ENCODE data around the gene EML1. TPM values are rescaled to one million over a fixed set of nuclear protein-coding genes. Genes with fewer than 3 reads are reported as not detected.
A peak's percentile ranks its signal among the peaks of the same experiment; 100 is the strongest.

EML1 gene
- total RNA-seq = not detected
- polyA plus RNA-seq = not detected
- total RNA-seq = 0 to 1.6 (median 0.47) reads per million in 6 experiments

GRCh38 chr14:99793213-99794150, at the start of gene EML1:
Gene EML1, plus strand, starts transcription at chr14:99793413. Its CDS starts 64 bp downstream, at chr14:99793477.
- no peaks in the 10 kb centered on the region for H3K36me3 Mint-ChIP-seq
- H3K4me3 Mint-ChIP-seq = peak within 1 kb of the TSS; percentile 71 to 85 (median 80)
- H3K4me1 Mint-ChIP-seq = peaks cover 8 to 23% (median 21%) of the 10 kb centered on the region in 4 donors
- DNase-seq (peak; percentile 55 to 87 (median 68)), ATAC-seq (peak; percentile 89 to 90)
- H3K27me3 Mint-ChIP-seq = peaks cover 0 to 49% (median 11%) of the 10 kb centered on the region in 5 donors
- no peaks in the 10 kb centered on the region for H3K9me3 Mint-ChIP-seq
- POLR2A ChIA-PET = no interaction called here
- H3K27ac Mint-ChIP-seq = peak within 1 kb of the TSS in 7 of 10 donors; percentile 11 to 83 (median 23)

- DNase-seq (no peak), ATAC-seq (no peak)
- no peak overlapping the region for H3K27ac Mint-ChIP-seq
- peaks cover 0 to 1% (median 0%) of the 10 kb centered on the region in 9 donors for H3K9me3 Mint-ChIP-seq
- no peak overlapping the region for H3K4me3 Mint-ChIP-seq
- POLR2A ChIA-PET = no interaction called here
- H3K27me3 Mint-ChIP-seq = peaks cover 4 to 33% (median 18%) of the 10 kb centered on the region in 5 donors
- H3K36me3 Mint-ChIP-seq = no peaks in the 10 kb centered on the region
- peaks cover 2 to 14% (median 8%) of the 10 kb centered on the region in 4 donors for H3K4me1 Mint-ChIP-seq
Observed at GRCh38 chr14:99744199-99744872, 48.9 kb upstream of the EML1 start.

- H3K27ac Mint-ChIP-seq = no peak overlapping the region
- no peak for ATAC-seq
- peaks cover 2 to 14% (median 8%) of the 10 kb centered on the region in 4 donors for H3K4me1 Mint-ChIP-seq
- H3K27me3 Mint-ChIP-seq = peaks cover under 1 to 33% (median 14%) of the 10 kb centered on the region in 5 donors
- peaks cover 0 to 1% (median 0%) of the 10 kb centered on the region in 9 donors for H3K9me3 Mint-ChIP-seq
- no peaks in the 10 kb centered on the region for H3K36me3 Mint-ChIP-seq
- POLR2A ChIA-PET = no interaction called here
- no peak overlapping the region for H3K4me3 Mint-ChIP-seq
- DNase-seq = no peak
Observed at GRCh38 chr14:99744873-99745224, 48.4 kb upstream of the EML1 start.

- peak overlapping the region in 1 of 10 donors; percentile 35 for H3K4me3 Mint-ChIP-seq
- peaks cover 2 to 14% (median 8%) of the 10 kb centered on the region in 4 donors for H3K4me1 Mint-ChIP-seq
- no peaks in the 10 kb centered on the region for H3K36me3 Mint-ChIP-seq
- POLR2A ChIA-PET = no interaction called here
- H3K27me3 Mint-ChIP-seq = peaks cover 0 to 37% (median 16%) of the 10 kb centered on the region in 5 donors
- ATAC-seq = no peak
- peaks cover 0 to 1% (median 0%) of the 10 kb centered on the region in 9 donors for H3K9me3 Mint-ChIP-seq
- no peak overlapping the region for H3K27ac Mint-ChIP-seq
- no peak for DNase-seq
Observed at GRCh38 chr14:99745307-99745951, 47.8 kb upstream of the EML1 start.

- Mint-ChIP-seq H3K9me3 (peaks cover 0 to under 1% (median 0%) of the 10 kb centered on the region in 9 donors), H3K4me3 (peak overlapping the region in 3 of 10 donors; percentile 35 to 48 (median 45)), H3K4me1 (peaks cover 2 to 20% (median 16%) of the 10 kb centered on the region in 4 donors), H3K36me3 (no peaks in the 10 kb centered on the region), H3K27ac (peak overlapping the region in 3 of 10 donors; percentile 4 to 72 (median 68)), H3K27me3 (peaks cover 8 to 39% (median 21%) of the 10 kb centered on the region in 5 donors)
- ATAC-seq (no peak), DNase-seq (peak in 1 of 10 donors; percentile 10)
- POLR2A ChIA-PET = interaction anchor here (0.6 kb wide), 1 partner anchor 615 kb away, joined by 3 read pairs; no protein-coding TSS in a partner anchor
Observed at GRCh38 chr14:99747167-99747566, 46.0 kb upstream of the EML1 start.

- no peak for ATAC-seq
- Mint-ChIP-seq H3K4me3 (peak overlapping the region in 1 of 10 donors; percentile 48), H3K36me3 (no peaks in the 10 kb centered on the region), H3K9me3 (no peaks in the 10 kb centered on the region), H3K4me1 (peaks cover 3 to 23% (median 21%) of the 10 kb centered on the region in 4 donors), H3K27ac (peak overlapping the region in 1 of 10 donors; percentile 68), H3K27me3 (peaks cover 9 to 40% (median 22%) of the 10 kb centered on the region in 5 donors)
- POLR2A ChIA-PET = interaction anchor here (0.6 kb wide), 1 partner anchor 616 kb away, joined by 3 read pairs; no protein-coding TSS in a partner anchor
- peak in 1 of 10 donors; percentile 27 for DNase-seq
Observed at GRCh38 chr14:99747582-99748330, 45.5 kb upstream of the EML1 start.

GRCh38 chr14:99748529-99748928, 44.7 kb upstream of the EML1 start:
- Mint-ChIP-seq H3K36me3 (no peaks in the 10 kb centered on the region), H3K4me3 (peak overlapping the region in 1 of 10 donors; percentile 8), H3K4me1 (peaks cover 7 to 30% (median 27%) of the 10 kb centered on the region in 4 donors), H3K27me3 (peaks cover 12 to 48% (median 29%) of the 10 kb centered on the region in 5 donors), H3K9me3 (no peaks in the 10 kb centered on the region), H3K27ac (no peak overlapping the region)
- POLR2A ChIA-PET = no interaction called here
- no peak for ATAC-seq
- no peak for DNase-seq

- Mint-ChIP-seq H3K27ac (no peak overlapping the region), H3K4me3 (no peak overlapping the region), H3K9me3 (no peaks in the 10 kb centered on the region), H3K4me1 (peaks cover 9 to 32% (median 29%) of the 10 kb centered on the region in 4 donors), H3K36me3 (no peaks in the 10 kb centered on the region), H3K27me3 (peaks cover 14 to 54% (median 29%) of the 10 kb centered on the region in 5 donors)
- ATAC-seq = no peak
- POLR2A ChIA-PET = no interaction called here
- DNase-seq = no peak
Observed at GRCh38 chr14:99749142-99749541, 44.1 kb upstream of the EML1 start.

- Mint-ChIP-seq H3K4me1 (peaks cover 9 to 32% (median 29%) of the 10 kb centered on the region in 4 donors), H3K9me3 (no peaks in the 10 kb centered on the region), H3K36me3 (no peaks in the 10 kb centered on the region), H3K4me3 (no peak overlapping the region), H3K27me3 (peaks cover 18 to 63% (median 25%) of the 10 kb centered on the region in 5 donors), H3K27ac (no peak overlapping the region)
- POLR2A ChIA-PET = interaction anchor here (0.6 kb wide), 1 partner anchor 228 kb away, joined by 4 read pairs; no protein-coding TSS in a partner anchor
- ATAC-seq (no peak), DNase-seq (no peak)
Observed at GRCh38 chr14:99749763-99750715, 43.2 kb upstream of the EML1 start.

GRCh38 chr14:99750746-99751450, 42.3 kb upstream of the EML1 start:
- no peak for DNase-seq
- H3K27ac Mint-ChIP-seq = no peak overlapping the region
- no peaks in the 10 kb centered on the region for H3K9me3 Mint-ChIP-seq
- peaks cover 9 to 29% (median 27%) of the 10 kb centered on the region in 4 donors for H3K4me1 Mint-ChIP-seq
- POLR2A ChIA-PET = no interaction called here
- peaks cover 18 to 63% (median 29%) of the 10 kb centered on the region in 5 donors for H3K27me3 Mint-ChIP-seq
- no peaks in the 10 kb centered on the region for H3K36me3 Mint-ChIP-seq
- ATAC-seq = no peak
- no peak overlapping the region for H3K4me3 Mint-ChIP-seq

All from naive thymus-derived CD8-positive, alpha-beta T cell (primary cell).